IPS DF 6.9 (cell line): ENCODE data around the gene SPATS1.

ENCODE experiments used
- DNase-seq: peaks from one replicate; pipeline ENCODE4 v3.0.0-alpha.2; 2013; ENCODE audit warnings: low read depth, low spot score
- H3K27ac ChIP-seq: one replicate; pipeline ENCODE4 v1.5.1; 2013; ENCODE audit warnings: low read length, control low read depth
- H3K27me3 ChIP-seq: 2 replicates; pipeline ENCODE4 v1.6.1; 2013; ENCODE audit warnings: mild to moderate bottlenecking, low read length; ENCODE audit not compliant: control insufficient read depth, insufficient read depth
- H3K36me3 ChIP-seq: 2 replicates; pipeline ENCODE4 v1.6.1; 2013; ENCODE audit warnings: low read length; ENCODE audit not compliant: control insufficient read depth, insufficient read depth
- H3K4me1 ChIP-seq: 2 replicates; pipeline ENCODE4 v1.6.1; 2013; ENCODE audit warnings: low read length; ENCODE audit not compliant: control insufficient read depth, insufficient read depth
- H3K4me3 ChIP-seq: 2 replicates; pipeline ENCODE4 v1.5.1; 2013; ENCODE audit warnings: mild to moderate bottlenecking, low read length
- H3K9me3 ChIP-seq: 2 replicates; pipeline ENCODE4 v1.6.1; 2013; ENCODE audit warnings: low read length, inconsistent platforms; ENCODE audit not compliant: control insufficient read depth, insufficient read depth
- whole genome bisulfite sequencing: extraction: QIAGEN DNeasy Blood & Tissue Kit; methylation state at CpG from one replicate; pipeline ENCODE4 v1.1.7; 2013; ENCODE audit warnings: mixed read lengths, missing lambda C conversion rate; ENCODE audit not compliant: insufficient read length, insufficient coverage; 5-methylcytosine and 5-hydroxymethylcytosine counted together

Gene SPATS1, protein sequence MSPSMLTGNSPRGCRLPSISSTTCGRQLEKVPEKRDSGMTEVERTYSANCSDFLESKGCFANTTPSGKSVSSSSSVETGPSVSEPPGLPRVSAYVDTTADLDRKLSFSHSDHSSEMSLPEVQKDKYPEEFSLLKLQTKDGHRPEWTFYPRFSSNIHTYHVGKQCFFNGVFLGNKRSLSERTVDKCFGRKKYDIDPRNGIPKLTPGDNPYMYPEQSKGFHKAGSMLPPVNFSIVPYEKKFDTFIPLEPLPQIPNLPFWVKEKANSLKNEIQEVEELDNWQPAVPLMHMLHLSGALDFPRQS

DNA sequence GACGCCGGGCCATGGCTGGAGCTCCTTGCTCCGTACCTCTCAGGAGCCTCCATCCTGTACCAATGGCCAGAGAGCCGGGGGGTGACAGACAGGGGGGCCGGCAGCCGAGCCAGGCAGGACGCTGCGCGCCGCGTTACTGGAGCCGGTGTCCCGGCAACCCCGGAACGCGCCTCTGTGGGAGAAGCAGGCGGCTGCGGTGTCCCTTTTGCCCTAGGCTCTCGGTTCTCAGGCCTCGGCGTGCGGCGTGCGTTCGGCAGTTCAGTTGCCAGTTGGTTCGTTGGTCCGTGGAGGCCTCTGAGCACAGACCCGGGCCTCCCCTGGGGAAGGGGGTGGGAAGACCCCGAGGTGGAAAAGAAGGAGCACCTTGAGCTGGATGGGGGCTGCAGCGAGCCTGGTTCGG lies at the start of gene SPATS1:
TSS of gene SPATS1 (plus strand) at position 162 of the 400 bp plus-strand sequence. CDS start 446 bp downstream, outside the sequence.
- Histone ChIP-seq H3K4me1 (0 out of 2 replicates have a peak, but pooled peaks cover 2% of the 10 kb centered on the region), H3K4me3 (no peak within 1 kb of the TSS; the same call in 1 of the 2 replicates), H3K27me3 (no peaks in the 10 kb centered on the region; the same call in 1 of the 2 replicates), H3K9me3 (no peaks in the 10 kb centered on the region), H3K36me3 (no peaks in the 10 kb centered on the region), H3K27ac (no peak within 1 kb of the TSS)
- WGBS, result no CpG with 5 or more reads among the region's 31 CpGs
- DNase-seq, result no peak

DNA sequence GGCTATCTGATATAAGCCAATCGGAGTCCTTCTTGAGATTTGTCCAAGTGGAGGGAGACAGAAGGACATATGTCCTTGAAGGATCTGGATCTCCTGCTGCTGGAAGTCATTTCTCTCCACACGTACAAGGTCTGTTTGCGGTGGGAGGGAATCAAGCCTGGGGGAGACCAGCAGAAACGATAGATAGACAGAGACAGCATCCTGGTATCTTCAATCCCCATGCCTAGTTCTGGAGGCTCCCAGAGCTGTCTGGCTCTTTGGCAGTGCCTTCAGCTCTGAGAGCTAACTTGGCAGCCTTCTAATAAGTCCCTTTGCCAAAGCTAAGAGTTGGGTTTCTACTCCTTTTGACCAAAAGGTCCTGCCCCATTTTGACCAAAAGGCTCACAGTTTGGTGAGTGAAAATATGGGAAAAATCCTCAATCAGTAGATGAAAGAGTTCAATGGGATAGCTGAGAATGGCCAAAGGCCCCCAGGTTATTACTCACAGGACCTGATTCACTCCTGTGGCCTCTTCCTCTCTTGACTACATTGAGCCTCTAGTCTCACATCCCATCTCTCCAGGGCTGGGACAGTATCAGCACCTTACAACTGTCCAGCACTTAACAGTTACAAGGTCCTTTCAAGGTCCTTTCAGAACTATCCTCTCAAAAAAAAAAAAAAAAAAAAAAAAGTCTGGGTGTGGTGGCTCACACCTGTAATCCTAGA lies 49.6 kb upstream of the SPATS1 start:
- Histone ChIP-seq H3K27me3 (peaks cover 4% of the 10 kb centered on the region; the same call in 1 of the 2 replicates), H3K4me3 (no peak overlapping the region), H3K27ac (no peak overlapping the region), H3K4me1 (peaks cover 2% of the 10 kb centered on the region), H3K36me3 (no peaks in the 10 kb centered on the region), H3K9me3 (no peaks in the 10 kb centered on the region)
- no CpG with 5 or more reads among the region's 4 CpGs for WGBS
- no peak for DNase-seq

GRCh38 chr6:44294832-44295791 lies 47.3 kb upstream of the SPATS1 start:
- Histone ChIP-seq H3K36me3 (no peaks in the 10 kb centered on the region), H3K4me1 (peaks cover 2% of the 10 kb centered on the region), H3K27me3 (peaks cover 4% of the 10 kb centered on the region; the same call in 1 of the 2 replicates), H3K27ac (no peak overlapping the region), H3K9me3 (no peaks in the 10 kb centered on the region), H3K4me3 (no peak overlapping the region)
- no peak for DNase-seq
- WGBS, result no CpG with 5 or more reads among the region's 7 CpGs

GRCh38 chr6:44297063-44298038 lies 45.1 kb upstream of the SPATS1 start:
- no peak overlapping the region for H3K27ac ChIP-seq
- H3K9me3 ChIP-seq, result no peaks in the 10 kb centered on the region
- H3K36me3 ChIP-seq, result peaks cover 15% of the 10 kb centered on the region
- no CpG with 5 or more reads among the region's 86 CpGs for WGBS
- peaks cover 2% of the 10 kb centered on the region for H3K4me1 ChIP-seq
- H3K27me3 ChIP-seq, result peaks cover 4% of the 10 kb centered on the region; the same call in 1 of the 2 replicates
- H3K4me3 ChIP-seq, result peak overlapping the region; percentile 80
- DNase-seq, result no peak

DNA sequence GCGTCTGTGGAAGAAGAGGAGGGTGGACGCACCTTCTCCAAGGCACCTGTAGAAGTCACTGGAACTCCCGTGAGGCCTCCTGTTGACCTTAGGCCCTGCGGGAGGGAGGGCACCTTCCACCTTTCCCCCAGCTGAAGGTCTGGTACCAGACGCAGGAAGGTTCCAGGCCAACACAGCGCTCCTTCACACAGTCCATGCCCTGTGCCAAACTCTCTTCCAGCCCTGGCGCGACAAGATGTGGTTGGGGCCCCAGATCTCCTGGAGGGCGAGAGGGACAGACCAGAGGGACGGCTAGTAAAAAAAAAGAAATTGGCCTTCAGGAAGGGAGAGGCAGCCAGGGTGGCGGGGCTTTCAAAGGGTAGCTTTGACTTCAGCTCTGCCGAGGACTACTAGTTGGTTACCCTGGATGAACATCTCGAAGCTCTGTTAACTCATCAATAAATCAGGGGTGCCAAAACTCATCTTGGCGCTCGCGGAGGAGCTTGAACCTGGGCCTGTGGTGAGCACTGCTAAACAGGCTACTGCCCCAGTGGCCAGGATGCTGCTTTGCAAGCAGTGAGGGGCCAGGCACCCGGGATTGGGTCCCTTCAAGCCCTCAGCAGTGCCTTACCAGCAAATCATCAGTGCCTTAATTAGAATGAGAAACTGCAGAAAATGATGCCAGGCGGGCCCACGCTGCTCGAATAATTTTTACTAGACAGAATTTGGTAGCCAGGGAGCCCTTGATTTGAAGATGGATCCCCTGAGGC lies 44.2 kb upstream of the SPATS1 start:
- H3K4me1 ChIP-seq, result peaks cover 2% of the 10 kb centered on the region
- peaks cover 4% of the 10 kb centered on the region; the same call in 1 of the 2 replicates for H3K27me3 ChIP-seq
- H3K4me3 ChIP-seq, result no peak overlapping the region; the same call in 1 of the 2 replicates
- peaks cover 23% of the 10 kb centered on the region for H3K36me3 ChIP-seq
- whole genome bisulfite sequencing, result no CpG with 5 or more reads among the region's 20 CpGs
- no peak for DNase-seq
- no peaks in the 10 kb centered on the region for H3K9me3 ChIP-seq
- no peak overlapping the region for H3K27ac ChIP-seq

DNA sequence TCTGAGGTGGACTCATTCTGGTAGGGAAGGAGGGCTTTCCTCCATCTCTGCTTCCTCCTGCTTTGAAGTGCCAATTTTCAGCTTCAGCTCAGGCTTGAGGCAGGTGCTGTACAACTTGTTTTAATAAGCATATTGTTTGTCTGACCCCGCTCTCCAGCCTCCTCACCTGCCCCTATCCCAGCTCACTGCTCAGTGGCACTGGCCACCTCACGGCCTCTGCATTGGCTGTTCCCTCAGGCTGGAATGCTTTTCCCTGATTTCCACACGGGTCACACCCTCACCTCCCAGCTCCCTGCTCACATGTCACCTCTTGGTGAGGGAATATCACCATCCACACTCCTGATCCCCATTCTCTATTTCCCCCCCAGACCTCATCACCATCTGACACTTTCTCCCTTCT lies 43.6 kb upstream of the SPATS1 start:
- H3K27ac ChIP-seq, result no peak overlapping the region
- H3K36me3 ChIP-seq, result peaks cover 28% of the 10 kb centered on the region
- WGBS, result no CpG with 5 or more reads among the region's 3 CpGs

DNA sequence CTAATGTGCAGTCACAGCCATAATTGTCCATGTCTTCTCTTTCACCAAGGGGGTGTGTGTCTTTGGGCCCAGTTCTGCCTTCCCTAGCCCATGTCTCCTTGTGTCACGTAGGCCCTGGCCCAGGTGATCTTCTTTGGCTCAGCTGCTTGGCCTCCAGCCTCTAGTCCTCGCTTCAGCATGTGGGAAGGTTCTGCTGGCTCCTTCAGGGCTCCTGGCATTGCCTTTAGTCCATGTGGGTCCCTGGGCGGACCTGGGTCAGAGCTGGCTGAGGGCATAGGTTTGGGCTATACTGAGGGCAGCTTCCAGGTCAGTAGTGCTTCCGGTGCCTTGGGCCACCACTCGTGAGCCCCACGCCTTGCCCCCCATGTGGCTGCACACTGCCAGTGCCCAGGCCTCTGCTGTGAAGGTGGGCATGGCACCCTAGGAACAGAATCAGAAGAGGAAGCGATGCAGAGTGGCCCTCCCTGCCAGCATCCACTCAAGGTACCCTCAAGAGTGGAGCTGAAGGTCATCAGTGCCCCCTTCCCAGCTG lies 42.1 kb upstream of the SPATS1 start:
- Histone ChIP-seq H3K9me3 (no peaks in the 10 kb centered on the region), H3K36me3 (peaks cover 37% of the 10 kb centered on the region), H3K27me3 (peaks cover 3% of the 10 kb centered on the region; the same call in 1 of the 2 replicates), H3K4me1 (peaks cover 2% of the 10 kb centered on the region), H3K4me3 (no peak overlapping the region), H3K27ac (no peak overlapping the region)
- DNase-seq, result no peak
- WGBS, result no CpG with 5 or more reads among the region's 7 CpGs

More for the DNA sequence above, 43.6 kb upstream of the SPATS1 start:
- DNase-seq, result no peak
- no peak overlapping the region for H3K4me3 ChIP-seq
- peaks cover 4% of the 10 kb centered on the region; the same call in 1 of the 2 replicates for H3K27me3 ChIP-seq
- H3K4me1 ChIP-seq, result peaks cover 2% of the 10 kb centered on the region
- H3K9me3 ChIP-seq, result no peaks in the 10 kb centered on the region

DNA sequence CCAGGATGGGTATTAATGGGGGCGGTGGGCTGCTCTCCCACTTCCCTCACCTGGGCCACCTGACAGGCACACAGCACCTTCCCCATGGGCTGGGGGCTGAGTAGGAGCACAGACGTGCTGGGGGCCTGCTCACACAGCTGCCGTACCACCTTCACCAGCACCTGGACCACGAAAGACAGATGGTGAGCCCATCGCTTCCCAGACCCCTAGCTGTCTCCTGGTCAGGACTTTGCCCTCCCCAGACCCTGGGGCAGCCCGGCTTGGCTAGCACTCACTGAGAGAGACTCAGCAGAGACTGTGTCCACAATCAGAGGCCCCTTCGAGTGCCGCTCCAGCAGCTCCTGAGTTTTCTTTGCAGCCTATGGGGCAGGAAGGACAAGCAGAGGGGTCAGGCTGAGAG lies 41.3 kb upstream of the SPATS1 start:
- H3K4me1 ChIP-seq, result peaks cover 2% of the 10 kb centered on the region
- H3K4me3 ChIP-seq, result no peak overlapping the region
- DNase-seq, result no peak
- H3K9me3 ChIP-seq, result no peaks in the 10 kb centered on the region
- no peak overlapping the region for H3K27ac ChIP-seq
- peaks cover 38% of the 10 kb centered on the region for H3K36me3 ChIP-seq
- no CpG with 5 or more reads among the region's 8 CpGs for WGBS
- H3K27me3 ChIP-seq, result peaks cover under 1% of the 10 kb centered on the region; the same call in 1 of the 2 replicates
